Immature natural killer cell (primary cell): Measurements from ENCODE around the gene STRIP2. TPM values are rescaled to one million over a fixed set of nuclear protein-coding genes. Genes with fewer than 3 reads are reported as not detected.
"Not testable (repeated sequence)": the region's sequence is repeated elsewhere in the genome, so short reads cannot be mapped to it uniquely, and the experiment has no call there.

Source experiments
- DNase-seq, 3 donors: peaks; one replicate each; pipeline ENCODE4 v3.0.0; 2022; ENCODE audit warnings: mixed read lengths in 1 of 3
- H3K27ac Mint-ChIP-seq, 6 donors: one replicate each; pipeline ENCODE4 v1.8.0; 2020; ENCODE audit warnings: mixed read lengths in 6 of 6, mild to moderate bottlenecking in 5 of 6, inconsistent platforms in 4 of 6, moderate library complexity in 3 of 6
- H3K27me3 Mint-ChIP-seq, 3 donors: one replicate each; pipeline ENCODE4 v1.8.0; 2020 to 2021; ENCODE audit warnings: low read depth in 3 of 3, mild to moderate bottlenecking in 3 of 3, mixed read lengths in 3 of 3, moderate library complexity in 3 of 3, inconsistent platforms in 1 of 3
- H3K36me3 Mint-ChIP-seq, 3 donors: one replicate each; pipeline ENCODE4 v1.8.0; 2020; ENCODE audit warnings: mixed read lengths in 3 of 3, inconsistent platforms in 2 of 3, mild to moderate bottlenecking in 2 of 3
- H3K4me1 Mint-ChIP-seq, 2 donors: one replicate each; pipeline ENCODE4 v1.8.0; 2020; ENCODE audit warnings: inconsistent platforms in 2 of 2, mild to moderate bottlenecking in 2 of 2, mixed read lengths in 2 of 2, moderate library complexity in 1 of 2
- H3K4me3 Mint-ChIP-seq, 5 donors: one replicate each; pipeline ENCODE4 v1.8.0; 2020; ENCODE audit warnings: mild to moderate bottlenecking in 5 of 5, mixed read lengths in 5 of 5, inconsistent platforms in 3 of 5, moderate library complexity in 3 of 5
- H3K9me3 Mint-ChIP-seq, 6 donors: one replicate each; pipeline ENCODE4 v1.8.0; 2020; ENCODE audit warnings: mild to moderate bottlenecking in 6 of 6, mixed read lengths in 6 of 6, inconsistent platforms in 4 of 6, moderate library complexity in 3 of 6
- polyA plus RNA-seq, 3 donors: library from polyadenylated mRNA; unstranded; fragments of 300-500 nt; fragmentation: Illumina TruSeq; gene quantifications; one replicate each; pipeline ENCODE4 v1.2.3, GENCODE V29; 2021

Gene STRIP2
- polyA plus RNA-seq, 3 donors from 2014 or later = 0.25 TPM; not detected in 2

DNA sequence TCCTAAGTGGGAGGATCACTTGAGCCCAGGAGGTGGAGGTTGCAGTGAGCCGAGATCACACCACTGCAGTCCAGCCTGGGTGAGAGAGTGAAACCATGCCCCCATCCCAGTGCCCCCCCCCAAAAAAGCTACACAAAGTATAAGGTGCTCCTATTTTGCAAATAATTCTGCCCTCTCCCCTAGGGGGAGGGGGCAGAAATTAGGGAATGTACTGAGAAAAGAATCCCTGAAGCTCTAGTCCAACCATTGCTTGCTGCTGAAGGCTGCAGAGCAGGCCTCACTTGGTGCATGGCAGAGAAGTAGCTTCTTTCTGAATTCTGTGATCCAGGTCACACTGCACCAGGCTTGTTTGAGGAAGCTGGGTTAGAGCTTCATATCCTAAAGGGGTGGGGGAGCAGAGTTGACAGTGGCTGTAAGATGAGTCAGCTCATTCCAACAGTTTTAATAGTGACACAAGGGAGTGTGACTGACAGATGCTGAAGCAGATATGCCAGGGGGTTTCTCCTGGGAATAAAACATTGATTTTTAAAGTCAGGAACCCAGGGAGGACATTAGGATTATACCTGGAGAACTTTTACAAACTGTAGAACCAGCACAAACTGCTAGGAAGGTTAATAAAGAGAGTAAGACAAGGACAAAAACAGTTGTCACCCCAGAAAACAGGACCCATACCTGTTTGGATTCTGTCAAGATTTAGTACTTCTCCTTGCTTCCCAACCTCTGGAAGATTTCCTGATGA lies 32.8 kb upstream of the STRIP2 start:
- H3K36me3 Mint-ChIP-seq = peaks cover 6 to 32% (median 23%) of the 10 kb centered on the region in 3 donors
- no peaks in the 10 kb centered on the region for H3K9me3 Mint-ChIP-seq
- no peaks in the 10 kb centered on the region for H3K27me3 Mint-ChIP-seq
- no peaks in the 10 kb centered on the region for H3K4me1 Mint-ChIP-seq
- no peak overlapping the region for H3K4me3 Mint-ChIP-seq
- H3K27ac Mint-ChIP-seq = no peak overlapping the region
- no peak for DNase-seq

- Mint-ChIP-seq H3K27me3 (no peaks in the 10 kb centered on the region), H3K4me1 (no peaks in the 10 kb centered on the region), H3K27ac (no peak overlapping the region), H3K4me3 (no peak overlapping the region), H3K9me3 (no peaks in the 10 kb centered on the region), H3K36me3 (peaks cover 6 to 33% (median 16%) of the 10 kb centered on the region in 3 donors)
- peak in 2 of 3 donors; percentile 5 to 29 for DNase-seq
Observed at GRCh38 chr7:129401967-129402860, 32.0 kb upstream of the STRIP2 start.

- Mint-ChIP-seq H3K36me3 (peaks cover 19 to 54% (median 24%) of the 10 kb centered on the region in 3 donors), H3K4me3 (no peak overlapping the region), H3K4me1 (no peaks in the 10 kb centered on the region), H3K27ac (no peak overlapping the region), H3K9me3 (no peaks in the 10 kb centered on the region), H3K27me3 (no peaks in the 10 kb centered on the region)
- DNase-seq = no peak
Observed at GRCh38 chr7:129405527-129405926, 28.7 kb upstream of the STRIP2 start.

GRCh38 chr7:129410238-129410637 lies 24.0 kb upstream of the STRIP2 start:
- not testable (repeated sequence) for H3K27me3 Mint-ChIP-seq, H3K9me3 Mint-ChIP-seq, H3K27ac Mint-ChIP-seq, H3K4me3 Mint-ChIP-seq, H3K4me1 Mint-ChIP-seq, DNase-seq
- H3K36me3 Mint-ChIP-seq = peaks cover 38 to 62% (median 39%) of the 10 kb centered on the region in 3 donors

GRCh38 chr7:129412501-129412900 lies 21.7 kb upstream of the STRIP2 start:
- Mint-ChIP-seq H3K27me3 (no peaks in the 10 kb centered on the region), H3K4me1 (no peaks in the 10 kb centered on the region), H3K27ac (no peak overlapping the region), H3K9me3 (peaks cover 0 to 3% (median 0%) of the 10 kb centered on the region in 6 donors), H3K36me3 (peaks cover 35 to 51% (median 40%) of the 10 kb centered on the region in 3 donors), H3K4me3 (no peak overlapping the region)
- DNase-seq = no peak

DNA sequence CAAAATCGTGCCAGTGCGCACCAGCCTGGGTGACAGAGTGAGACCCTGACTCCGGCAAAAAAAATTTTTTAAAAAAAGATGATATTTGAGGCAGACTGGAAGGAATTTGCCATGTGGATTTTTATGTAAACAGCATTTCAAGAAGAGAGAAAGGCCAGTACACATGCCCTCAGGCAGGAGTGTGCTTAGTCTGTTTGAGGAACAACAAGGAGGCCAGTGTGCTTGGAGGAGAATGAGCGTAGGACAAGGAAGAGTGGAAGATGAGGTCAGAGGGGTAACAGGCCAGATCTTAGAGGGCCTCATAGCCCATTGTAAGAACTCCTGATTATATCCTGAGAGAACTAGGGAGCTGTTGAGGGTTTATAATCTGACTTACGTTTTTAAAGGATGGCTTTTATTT lies 17.2 kb upstream of the STRIP2 start:
- Mint-ChIP-seq H3K36me3 (peaks cover 14 to 34% (median 30%) of the 10 kb centered on the region in 3 donors), H3K4me1 (no peaks in the 10 kb centered on the region), H3K4me3 (no peak overlapping the region), H3K27me3 (no peaks in the 10 kb centered on the region), H3K27ac (no peak overlapping the region), H3K9me3 (peaks cover 0 to 3% (median 0%) of the 10 kb centered on the region in 6 donors)
- no peak for DNase-seq

- Mint-ChIP-seq H3K9me3 (no peaks in the 10 kb centered on the region), H3K27ac (no peak overlapping the region), H3K4me3 (no peak overlapping the region), H3K4me1 (no peaks in the 10 kb centered on the region), H3K36me3 (peaks cover 20 to 41% (median 32%) of the 10 kb centered on the region in 3 donors), H3K27me3 (peaks cover 0 to 3% (median 0%) of the 10 kb centered on the region in 3 donors)
- no peak for DNase-seq
Observed at GRCh38 chr7:129421717-129422250, 12.4 kb upstream of the STRIP2 start.

- Mint-ChIP-seq H3K4me3 (no peak overlapping the region), H3K36me3 (peaks cover 21 to 44% (median 41%) of the 10 kb centered on the region in 3 donors), H3K4me1 (no peaks in the 10 kb centered on the region), H3K27me3 (peaks cover 0 to 3% (median 0%) of the 10 kb centered on the region in 3 donors), H3K27ac (no peak overlapping the region), H3K9me3 (no peaks in the 10 kb centered on the region)
- DNase-seq = no peak
Observed at GRCh38 chr7:129422727-129423126, 11.5 kb upstream of the STRIP2 start.

GRCh38 chr7:129423700-129424410 lies 10.4 kb upstream of the STRIP2 start:
- H3K4me3 Mint-ChIP-seq = no peak overlapping the region
- H3K36me3 Mint-ChIP-seq = peaks cover 26 to 48% (median 42%) of the 10 kb centered on the region in 3 donors

GRCh38 chr7:129426482-129426881 lies 7.8 kb upstream of the STRIP2 start:
- DNase-seq = no peak
- Mint-ChIP-seq H3K27ac (peak overlapping the region in 1 of 6 donors; percentile 42), H3K9me3 (no peaks in the 10 kb centered on the region), H3K27me3 (peaks cover 0 to 4% (median 0%) of the 10 kb centered on the region in 3 donors), H3K4me1 (no peaks in the 10 kb centered on the region), H3K36me3 (peaks cover 26 to 46% (median 36%) of the 10 kb centered on the region in 3 donors), H3K4me3 (no peak overlapping the region)

More at GRCh38 chr7:129423700-129424410, 10.4 kb upstream of the STRIP2 start:
- H3K9me3 Mint-ChIP-seq = no peaks in the 10 kb centered on the region
- H3K27ac Mint-ChIP-seq = no peak overlapping the region
- no peak for DNase-seq
- H3K4me1 Mint-ChIP-seq = no peaks in the 10 kb centered on the region
- peaks cover 0 to 3% (median 0%) of the 10 kb centered on the region in 3 donors for H3K27me3 Mint-ChIP-seq

GRCh38 chr7:129427526-129428045 lies 6.6 kb upstream of the STRIP2 start:
- Mint-ChIP-seq H3K27ac (peak overlapping the region in 1 of 6 donors; percentile 55), H3K4me1 (peaks cover under 1 to 2% of the 10 kb centered on the region in 2 donors), H3K9me3 (no peaks in the 10 kb centered on the region), H3K4me3 (no peak overlapping the region), H3K27me3 (peaks cover 0 to 4% (median 0%) of the 10 kb centered on the region in 3 donors), H3K36me3 (peaks cover 24 to 39% (median 36%) of the 10 kb centered on the region in 3 donors)
- no peak for DNase-seq

GRCh38 chr7:129431911-129432643 lies 2.2 kb upstream of the STRIP2 start:
- Mint-ChIP-seq H3K36me3 (peaks cover 5 to 17% (median 11%) of the 10 kb centered on the region in 3 donors), H3K9me3 (no peaks in the 10 kb centered on the region), H3K27me3 (peaks cover 2 to 10% (median 5%) of the 10 kb centered on the region in 3 donors), H3K4me1 (peaks cover 19 to 24% of the 10 kb centered on the region in 2 donors), H3K27ac (no peak overlapping the region), H3K4me3 (no peak overlapping the region)
- no peak for DNase-seq
